SU-DHL-6 (cell line): ENCODE results near the gene PRKAR2A.

Experiments
- EZH2phosphoT487 ChIP-seq: fragments of 200-600 bp; sonication (generic), shearing (Covaris generic); conservative IDR thresholded peaks from 2 replicates; pipeline ENCODE4 v1.6.1; 2018; ENCODE audit warnings: mild to moderate bottlenecking, antibody characterized with exemption, low read length, moderate library complexity, mixed read lengths
- TF ChIP-seq, protein P1 (sequence below): fragments of 200-600 bp; sonication (generic); IDR thresholded peaks from one replicate; pipeline ENCODE4 v1.5.1; 2017; ENCODE audit warnings: antibody characterized with exemption, mild to moderate bottlenecking, low read length, moderate library complexity; ENCODE audit not compliant: insufficient read depth, poor library complexity, severe bottlenecking

- TF ChIP-seq, protein P1, sequence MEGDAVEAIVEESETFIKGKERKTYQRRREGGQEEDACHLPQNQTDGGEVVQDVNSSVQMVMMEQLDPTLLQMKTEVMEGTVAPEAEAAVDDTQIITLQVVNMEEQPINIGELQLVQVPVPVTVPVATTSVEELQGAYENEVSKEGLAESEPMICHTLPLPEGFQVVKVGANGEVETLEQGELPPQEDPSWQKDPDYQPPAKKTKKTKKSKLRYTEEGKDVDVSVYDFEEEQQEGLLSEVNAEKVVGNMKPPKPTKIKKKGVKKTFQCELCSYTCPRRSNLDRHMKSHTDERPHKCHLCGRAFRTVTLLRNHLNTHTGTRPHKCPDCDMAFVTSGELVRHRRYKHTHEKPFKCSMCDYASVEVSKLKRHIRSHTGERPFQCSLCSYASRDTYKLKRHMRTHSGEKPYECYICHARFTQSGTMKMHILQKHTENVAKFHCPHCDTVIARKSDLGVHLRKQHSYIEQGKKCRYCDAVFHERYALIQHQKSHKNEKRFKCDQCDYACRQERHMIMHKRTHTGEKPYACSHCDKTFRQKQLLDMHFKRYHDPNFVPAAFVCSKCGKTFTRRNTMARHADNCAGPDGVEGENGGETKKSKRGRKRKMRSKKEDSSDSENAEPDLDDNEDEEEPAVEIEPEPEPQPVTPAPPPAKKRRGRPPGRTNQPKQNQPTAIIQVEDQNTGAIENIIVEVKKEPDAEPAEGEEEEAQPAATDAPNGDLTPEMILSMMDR: no peak
- TF ChIP-seq EZH2phosphoT487: no peak
Observed at GRCh38 chr3:48851407-48851806, 3.7 kb upstream of the PRKAR2A start.
